ENCODE data around the gene SLC35A3. TPM values are rescaled to one million over a fixed set of nuclear protein-coding genes. Genes with fewer than 3 reads are reported as not detected.

The SLC35A3 gene
- total RNA-seq, 1 donor from 2014 or later: 38.9 TPM

GRCh38 chr1:100051893-100052292 is 82.1 kb downstream of the SLC35A3 start:
- H3K4me3 Mint-ChIP-seq: no peak overlapping the region
- no peak overlapping the region for H3K27ac Mint-ChIP-seq
- peaks cover 12% of the 10 kb centered on the region for H3K4me1 Mint-ChIP-seq

GRCh38 chr1:100053119-100053518 is 83.3 kb downstream of the SLC35A3 start:
- H2AFZ ChIP-seq (replicated peaks): no peak overlapping the region
- no peak overlapping the region for H3K9ac ChIP-seq
- no peak overlapping the region for H3K27ac ChIP-seq
- no peak overlapping the region for H3K4me3 ChIP-seq
- H3K4me1 ChIP-seq: peaks cover 11% of the 10 kb centered on the region
- peaks cover 95% of the 10 kb centered on the region for H3K79me2 ChIP-seq (ENCODE audit: low read depth)
- H3K9me3 ChIP-seq (ENCODE audit: low read depth): no peaks in the 10 kb centered on the region
- Mint-ChIP-seq H3K27me3 (ENCODE audit: insufficient read depth, low read depth) (no peaks in the 10 kb centered on the region), H3K36me3 (peaks cover 38% of the 10 kb centered on the region), H3K4me1 (peaks cover 12% of the 10 kb centered on the region), H3K27ac (no peak overlapping the region), H3K9me3 (no peaks in the 10 kb centered on the region), H3K4me3 (no peak overlapping the region)
- no peaks in the 10 kb centered on the region for H3K27me3 ChIP-seq
- H3K4me2 ChIP-seq: no peak overlapping the region
- H3K36me3 ChIP-seq: peaks cover 5% of the 10 kb centered on the region
- H4K20me1 ChIP-seq (ENCODE audit: low read depth): peaks cover 45% of the 10 kb centered on the region
- no peak for DNase-seq (ENCODE audit: low spot score)
- no peak for TF ChIP-seq CTCF (IDR thresholded peaks at IDR 0.05)
- TF ChIP-seq EZH2phosphoT487 (IDR thresholded peaks at IDR 0.05): no peak
- TF ChIP-seq EZH2 (IDR thresholded peaks at IDR 0.05): no peak
- H3F3A ChIP-seq (ENCODE audit: low read depth): no peaks in the 10 kb centered on the region

More at GRCh38 chr1:100051893-100052292, 82.1 kb downstream of the SLC35A3 start:
- Histone ChIP-seq H3K36me3 (peaks cover 5% of the 10 kb centered on the region), H3K27me3 (no peaks in the 10 kb centered on the region), H3K4me3 (no peak overlapping the region), H3K79me2 (ENCODE audit: low read depth) (peaks cover 97% of the 10 kb centered on the region), H3K27ac (no peak overlapping the region), H3K4me2 (no peak overlapping the region), H2AFZ (replicated peaks) (no peak overlapping the region), H3F3A (ENCODE audit: low read depth) (no peaks in the 10 kb centered on the region), H3K4me1 (peaks cover 14% of the 10 kb centered on the region), H3K9ac (no peak overlapping the region), H3K9me3 (ENCODE audit: low read depth) (no peaks in the 10 kb centered on the region), H4K20me1 (ENCODE audit: low read depth) (peaks cover 52% of the 10 kb centered on the region)
- H3K9me3 Mint-ChIP-seq: peaks cover 4% of the 10 kb centered on the region
- DNase-seq (ENCODE audit: low spot score): no peak
- H3K36me3 Mint-ChIP-seq: peaks cover 43% of the 10 kb centered on the region
- no peaks in the 10 kb centered on the region for H3K27me3 Mint-ChIP-seq (ENCODE audit: insufficient read depth, low read depth)
- TF ChIP-seq EZH2phosphoT487 (IDR thresholded peaks at IDR 0.05) (no peak), EZH2 (IDR thresholded peaks at IDR 0.05) (no peak), CTCF (IDR thresholded peaks at IDR 0.05) (no peak)

- H3K79me2 ChIP-seq (ENCODE audit: low read depth): peaks cover 95% of the 10 kb centered on the region
- H3K27ac Mint-ChIP-seq: no peak overlapping the region
- H3K27me3 Mint-ChIP-seq (ENCODE audit: insufficient read depth, low read depth): no peaks in the 10 kb centered on the region
Measured at GRCh38 chr1:100053727-100054126, 83.9 kb downstream of the SLC35A3 start.

More at GRCh38 chr1:100053727-100054126, 83.9 kb downstream of the SLC35A3 start:
- DNase-seq (ENCODE audit: low spot score): no peak
- Histone ChIP-seq H3K4me1 (peaks cover 4% of the 10 kb centered on the region), H4K20me1 (ENCODE audit: low read depth) (peaks cover 41% of the 10 kb centered on the region), H3K27me3 (no peaks in the 10 kb centered on the region), H3K27ac (no peak overlapping the region), H2AFZ (replicated peaks) (no peak overlapping the region), H3K9me3 (ENCODE audit: low read depth) (no peaks in the 10 kb centered on the region), H3K4me3 (no peak overlapping the region), H3F3A (ENCODE audit: low read depth) (no peaks in the 10 kb centered on the region), H3K36me3 (peaks cover 11% of the 10 kb centered on the region), H3K9ac (no peak overlapping the region), H3K4me2 (no peak overlapping the region)
- Mint-ChIP-seq H3K36me3 (peaks cover 34% of the 10 kb centered on the region), H3K4me3 (no peak overlapping the region), H3K9me3 (no peaks in the 10 kb centered on the region), H3K4me1 (peaks cover 7% of the 10 kb centered on the region)
- TF ChIP-seq CTCF (IDR thresholded peaks at IDR 0.05) (no peak), EZH2 (IDR thresholded peaks at IDR 0.05) (no peak), EZH2phosphoT487 (IDR thresholded peaks at IDR 0.05) (no peak)

Data from neural progenitor cell (in vitro differentiated cells).